ENCODE data around the gene RFPL1.
"Not testable (repeated sequence)": the region's sequence is repeated elsewhere in the genome, so short reads cannot be mapped to it uniquely, and the experiment has no call there.

RFPL1 gene

GRCh38 chr22:29478326-29479276 is 40.2 kb downstream of the RFPL1 start:
- DNase-seq (ENCODE audit: low spot score) = no peak

DNA sequence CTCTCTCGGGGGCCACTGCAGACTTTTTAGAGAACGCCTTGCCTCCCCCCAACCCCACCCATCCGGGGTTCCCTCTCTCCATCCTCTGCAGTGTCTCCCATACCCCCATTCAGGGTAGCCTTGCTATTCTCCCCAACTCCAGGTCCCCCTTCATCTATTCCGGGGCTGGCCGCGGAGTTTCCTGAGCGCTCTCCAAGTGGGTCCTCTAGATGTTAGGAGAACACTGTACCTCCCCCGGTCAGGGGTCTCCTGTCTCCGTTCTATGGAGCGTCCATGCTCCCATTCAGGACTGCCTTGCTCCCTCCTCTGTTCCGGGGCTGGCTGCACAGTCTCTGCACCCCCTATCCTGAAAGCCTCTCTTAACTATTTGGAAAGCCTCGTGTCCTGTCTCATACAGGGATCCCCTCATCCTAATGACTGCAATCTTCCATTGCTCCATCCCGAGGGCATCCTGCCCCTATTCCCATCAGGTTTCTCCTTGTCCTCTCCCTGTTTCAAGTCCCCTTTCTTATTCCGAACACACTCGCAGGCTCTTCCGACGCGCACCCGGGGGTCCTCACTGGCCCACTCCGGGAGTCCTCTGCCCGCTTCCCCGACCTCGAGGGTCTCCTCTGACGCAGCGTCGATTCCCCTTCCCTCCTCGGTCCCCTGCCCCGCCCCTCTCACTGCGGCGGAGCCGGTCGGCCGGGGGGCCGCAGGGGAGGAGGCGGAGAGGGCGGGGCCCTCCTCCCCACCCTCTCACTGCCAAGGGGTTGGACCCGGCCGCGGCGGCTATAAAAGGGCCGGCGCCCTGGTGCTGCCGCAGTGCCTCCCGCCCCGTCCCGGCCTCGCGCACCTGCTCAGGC is 41.3 kb downstream of the RFPL1 start, which contains the start of gene NEFH:
NEFH (plus strand) TSS at position 802 of the 845 bp plus-strand sequence. CDS start 45 bp downstream, outside the sequence.
- no peak for DNase-seq (ENCODE audit: low spot score)

DNA sequence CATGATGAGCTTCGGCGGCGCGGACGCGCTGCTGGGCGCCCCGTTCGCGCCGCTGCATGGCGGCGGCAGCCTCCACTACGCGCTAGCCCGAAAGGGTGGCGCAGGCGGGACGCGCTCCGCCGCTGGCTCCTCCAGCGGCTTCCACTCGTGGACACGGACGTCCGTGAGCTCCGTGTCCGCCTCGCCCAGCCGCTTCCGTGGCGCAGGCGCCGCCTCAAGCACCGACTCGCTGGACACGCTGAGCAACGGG is 41.8 kb downstream of the RFPL1 start:
- DNase-seq (ENCODE audit: low spot score) = no peak

DNA sequence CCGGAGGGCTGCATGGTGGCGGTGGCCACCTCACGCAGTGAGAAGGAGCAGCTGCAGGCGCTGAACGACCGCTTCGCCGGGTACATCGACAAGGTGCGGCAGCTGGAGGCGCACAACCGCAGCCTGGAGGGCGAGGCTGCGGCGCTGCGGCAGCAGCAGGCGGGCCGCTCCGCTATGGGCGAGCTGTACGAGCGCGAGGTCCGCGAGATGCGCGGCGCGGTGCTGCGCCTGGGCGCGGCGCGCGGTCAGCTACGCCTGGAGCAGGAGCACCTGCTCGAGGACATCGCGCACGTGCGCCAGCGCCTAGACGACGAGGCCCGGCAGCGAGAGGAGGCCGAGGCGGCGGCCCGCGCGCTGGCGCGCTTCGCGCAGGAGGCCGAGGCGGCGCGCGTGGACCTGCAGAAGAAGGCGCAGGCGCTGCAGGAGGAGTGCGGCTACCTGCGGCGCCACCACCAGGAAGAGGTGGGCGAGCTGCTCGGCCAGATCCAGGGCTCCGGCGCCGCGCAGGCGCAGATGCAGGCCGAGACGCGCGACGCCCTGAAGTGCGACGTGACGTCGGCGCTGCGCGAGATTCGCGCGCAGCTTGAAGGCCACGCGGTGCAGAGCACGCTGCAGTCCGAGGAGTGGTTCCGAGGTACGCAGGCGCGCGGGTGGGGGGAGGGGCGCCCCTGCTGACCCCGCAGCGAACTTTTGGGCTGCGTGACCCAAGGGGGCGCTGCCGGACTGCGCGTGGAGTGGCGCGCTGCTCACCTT is 42.3 kb downstream of the RFPL1 start:
- no peak for DNase-seq (ENCODE audit: low spot score)

DNA sequence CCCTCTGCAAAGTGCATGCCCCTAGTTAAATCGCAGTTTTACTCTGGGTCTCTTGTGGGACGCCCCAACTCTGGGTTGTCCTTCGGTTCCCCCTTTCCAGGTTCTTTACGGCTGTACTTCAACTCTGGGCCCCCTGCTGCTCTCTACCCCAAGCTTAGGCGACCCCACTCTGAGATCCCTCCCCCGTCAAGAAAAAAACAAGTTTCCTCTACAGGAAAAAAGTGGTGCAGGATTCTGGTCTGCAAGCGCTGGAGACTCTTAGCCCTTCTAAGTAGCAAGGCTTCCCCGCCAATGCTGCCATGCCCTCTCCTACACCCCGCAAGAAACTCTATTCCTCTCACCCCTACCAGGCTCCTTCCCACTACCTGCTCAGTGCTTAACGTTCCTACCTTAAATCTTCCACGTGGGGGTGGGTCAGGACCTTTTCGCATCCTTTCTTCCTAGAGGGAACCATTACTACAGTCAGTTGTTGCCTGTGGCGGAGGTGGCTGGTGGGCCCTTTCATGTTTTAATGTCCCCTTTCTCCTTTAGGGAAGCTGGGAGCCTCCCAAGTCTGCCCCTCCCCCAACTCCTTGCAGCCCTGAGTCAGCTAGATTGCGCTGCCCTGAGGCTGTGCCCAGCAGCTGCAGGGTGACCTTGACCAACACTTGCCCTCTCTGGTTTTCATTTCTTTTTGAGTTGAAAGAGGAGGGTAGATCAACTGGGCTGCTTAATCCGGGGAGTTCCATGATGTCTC is 43.0 kb downstream of the RFPL1 start:
- DNase-seq (ENCODE audit: low spot score) = no peak

- DNase-seq (ENCODE audit: low spot score) = no peak
These were observed 43.9 kb downstream of the RFPL1 start for GRCh38 chr22:29482253-29482652.

DNA sequence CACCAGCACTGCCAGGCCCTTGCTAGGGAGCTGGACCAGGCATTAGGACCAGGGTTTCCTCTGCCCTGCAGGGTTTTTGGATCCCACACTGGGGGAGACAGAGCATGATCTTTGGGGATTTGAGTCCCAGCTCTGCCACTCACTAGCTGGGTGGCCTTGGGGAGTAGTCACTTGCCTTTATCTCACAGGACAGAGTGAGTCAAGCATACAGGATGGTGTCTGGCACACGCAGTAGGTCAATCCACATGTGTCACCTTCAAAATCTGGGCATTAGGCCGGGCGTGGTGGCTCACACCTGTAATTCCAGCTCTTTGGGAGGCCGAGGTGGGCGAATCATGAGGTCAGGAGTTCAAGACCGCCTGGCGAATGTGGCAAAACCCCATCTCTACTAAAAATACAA is 44.3 kb downstream of the RFPL1 start:
- DNase-seq (ENCODE audit: low spot score) = no peak

- DNase-seq (ENCODE audit: low spot score) = no peak
These were observed 44.9 kb downstream of the RFPL1 start for GRCh38 chr22:29483254-29483653.

- no peak for DNase-seq (ENCODE audit: low spot score)
These were observed 46.3 kb downstream of the RFPL1 start for GRCh38 chr22:29484642-29485041.

- DNase-seq (ENCODE audit: low spot score) = no peak
These were observed 47.1 kb downstream of the RFPL1 start for GRCh38 chr22:29485448-29485847.

DNA sequence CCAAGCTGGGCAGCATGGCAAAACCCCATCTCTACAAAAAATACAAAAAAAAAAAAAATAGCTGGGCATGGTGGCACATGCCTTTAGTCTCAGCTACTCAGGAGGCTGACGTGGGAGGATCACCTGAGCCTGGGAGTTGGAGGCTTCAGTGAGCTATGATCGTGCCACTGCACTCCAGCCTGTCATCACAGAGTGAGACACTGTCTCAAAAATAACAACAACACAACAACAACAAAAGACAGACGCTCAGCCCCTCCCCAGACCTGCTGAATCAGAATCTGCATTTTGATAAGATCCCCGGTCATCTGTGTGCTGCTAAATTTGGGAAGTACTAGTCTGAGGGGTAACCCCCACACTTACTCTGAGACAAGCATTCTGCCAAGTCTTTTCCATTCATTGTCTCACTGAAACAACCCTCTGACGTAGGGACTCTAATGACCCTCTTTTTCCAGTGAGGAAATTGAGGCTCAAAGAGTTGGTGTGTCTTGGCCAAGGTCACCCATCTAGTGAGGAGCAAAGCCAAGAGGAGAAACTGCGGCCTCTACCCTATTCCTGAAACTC is 49.1 kb downstream of the RFPL1 start:
- no peak for DNase-seq (ENCODE audit: low spot score)

GRCh38 chr22:29489127-29489780 is 50.9 kb downstream of the RFPL1 start:
- not testable (repeated sequence) for DNase-seq (ENCODE audit: low spot score)

DNA sequence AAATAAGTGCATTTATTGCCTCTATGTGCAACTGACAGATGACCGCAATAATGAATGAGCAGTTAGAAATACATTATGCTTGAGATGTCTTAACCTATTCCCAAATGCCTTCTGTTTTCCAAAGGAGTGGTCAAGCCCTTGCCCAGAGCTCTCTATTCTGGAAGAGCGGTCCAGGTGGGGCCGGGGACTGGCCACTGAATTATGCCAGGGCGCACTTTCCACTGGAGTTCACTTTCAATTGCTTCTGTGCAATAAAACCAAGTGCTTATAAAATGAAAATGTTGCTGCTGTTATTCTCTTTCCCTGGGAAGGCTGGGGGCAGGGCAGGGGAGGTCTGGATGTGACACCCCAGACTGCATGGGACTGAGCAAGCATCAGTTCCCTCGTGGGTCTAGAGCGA is 52.6 kb downstream of the RFPL1 start:
- DNase-seq (ENCODE audit: low spot score) = no peak
